GM10847 (cell line): Measurements from ENCODE around the gene BICC1.

ENCODE experiments used
- POLR2A ChIP-seq: IDR thresholded peaks from 2 replicates; pipeline ENCODE4 v1.6.1; 2011; ENCODE audit not compliant: insufficient read length; ENCODE audit errors: extremely low read depth

BICC1 gene

DNA sequence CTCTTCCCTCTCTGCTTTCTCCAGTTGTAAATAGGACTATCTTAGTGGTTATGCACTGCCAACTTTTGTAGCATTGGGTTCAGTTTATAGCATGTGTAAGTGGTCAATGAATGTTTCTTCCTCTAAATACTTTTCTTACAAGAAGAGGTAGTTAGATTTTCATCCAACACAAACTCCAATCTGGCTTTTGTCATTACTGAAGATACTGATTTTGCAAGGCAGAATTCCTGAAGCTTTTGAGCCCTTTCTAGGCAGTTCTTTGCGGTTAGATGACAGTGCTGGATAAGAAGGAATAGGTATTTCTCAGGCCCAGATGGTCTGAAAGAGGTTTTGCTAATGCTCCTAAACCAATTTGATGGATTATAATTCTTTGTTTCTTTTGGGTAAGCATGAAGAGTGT is 60.5 kb downstream of the BICC1 start:
- no peak for TF ChIP-seq POLR2A

DNA sequence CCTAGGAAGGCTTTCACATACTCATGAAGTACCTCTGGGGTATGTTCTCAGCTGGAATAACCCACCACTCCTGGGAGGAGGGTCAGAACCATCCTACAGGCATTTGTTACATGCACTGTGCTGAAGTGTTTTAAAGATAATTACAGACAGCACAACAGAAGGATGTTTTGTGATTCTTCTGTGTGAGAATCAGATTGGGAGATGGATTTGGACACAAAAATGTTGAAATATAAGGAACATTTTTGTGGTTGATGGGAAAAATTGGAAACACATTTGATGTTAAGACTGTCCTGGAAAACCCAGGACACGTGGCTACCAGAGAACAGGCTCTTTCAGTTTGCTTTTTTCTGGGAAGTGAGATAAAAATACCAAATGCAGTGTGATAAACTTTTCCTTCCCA is 61.4 kb downstream of the BICC1 start:
- no peak for TF ChIP-seq POLR2A

DNA sequence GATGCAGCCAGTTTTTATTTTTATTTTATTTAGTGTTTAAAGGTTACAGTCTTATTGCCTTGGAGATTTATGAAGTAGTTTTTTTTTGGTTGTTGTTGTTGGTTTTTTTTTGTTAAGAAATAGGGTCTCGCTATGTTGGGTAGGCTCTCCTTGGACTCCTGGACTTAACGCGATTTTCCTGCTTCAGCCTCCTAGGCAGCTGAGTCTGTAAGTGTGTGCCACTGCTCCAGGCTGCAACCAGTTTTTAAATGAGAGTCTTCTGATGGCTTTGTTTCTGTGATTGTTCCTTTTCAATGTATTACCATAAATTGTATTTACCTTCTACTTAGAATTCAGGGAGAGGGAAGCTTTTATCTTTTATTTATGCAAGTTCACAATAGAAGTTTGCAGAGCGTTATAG is 62.8 kb downstream of the BICC1 start:
- no peak for TF ChIP-seq POLR2A

DNA sequence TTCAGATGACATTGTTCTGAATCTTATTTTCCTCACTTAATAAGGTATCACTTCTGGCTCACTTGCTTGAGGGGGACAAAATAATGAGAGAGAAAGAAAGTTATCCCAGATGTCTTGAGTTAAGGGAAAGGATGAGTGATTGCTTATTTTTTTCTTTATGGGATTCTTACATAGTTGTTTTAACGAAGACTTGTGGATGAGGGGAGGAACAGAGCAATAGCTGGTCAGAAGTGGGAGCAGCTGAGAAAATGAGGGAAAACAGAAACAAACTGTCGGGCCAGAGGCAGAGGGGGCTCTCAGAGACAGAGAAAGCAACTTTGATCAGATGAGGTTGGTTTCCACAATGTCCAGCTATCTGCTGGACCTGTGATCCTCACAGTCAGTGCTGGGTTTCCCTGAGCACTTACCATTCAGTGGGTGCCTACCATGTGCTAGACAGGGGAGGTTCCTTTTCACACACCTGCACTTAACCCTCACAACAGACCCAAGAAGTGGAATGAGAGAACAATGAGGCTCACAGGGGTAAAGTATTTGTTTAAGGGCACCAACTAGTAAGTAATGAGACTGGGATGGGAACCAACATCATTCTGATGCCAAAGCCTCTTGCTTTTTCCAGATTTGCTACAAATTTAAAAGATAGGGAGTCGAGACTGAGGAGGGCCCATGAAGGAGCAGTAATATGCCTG is 64.2 kb downstream of the BICC1 start:
- TF ChIP-seq POLR2A = no peak

DNA sequence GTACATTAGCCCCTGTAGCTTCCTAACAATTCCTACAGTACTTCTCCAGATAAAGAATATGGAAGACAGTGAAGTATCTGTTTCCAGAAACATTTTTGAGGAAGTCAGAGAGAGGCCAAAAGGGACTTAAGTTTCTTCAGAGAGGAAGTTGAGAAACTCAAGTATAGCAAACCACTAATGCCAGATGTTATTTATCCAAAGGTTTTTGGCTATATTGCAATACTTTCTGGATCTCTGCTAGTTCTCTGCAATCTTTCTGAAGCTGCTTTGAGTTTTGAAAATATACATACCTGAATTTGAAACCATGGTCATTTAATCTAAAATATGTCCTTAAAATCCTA is 64.7 kb downstream of the BICC1 start:
- no peak for TF ChIP-seq POLR2A

DNA sequence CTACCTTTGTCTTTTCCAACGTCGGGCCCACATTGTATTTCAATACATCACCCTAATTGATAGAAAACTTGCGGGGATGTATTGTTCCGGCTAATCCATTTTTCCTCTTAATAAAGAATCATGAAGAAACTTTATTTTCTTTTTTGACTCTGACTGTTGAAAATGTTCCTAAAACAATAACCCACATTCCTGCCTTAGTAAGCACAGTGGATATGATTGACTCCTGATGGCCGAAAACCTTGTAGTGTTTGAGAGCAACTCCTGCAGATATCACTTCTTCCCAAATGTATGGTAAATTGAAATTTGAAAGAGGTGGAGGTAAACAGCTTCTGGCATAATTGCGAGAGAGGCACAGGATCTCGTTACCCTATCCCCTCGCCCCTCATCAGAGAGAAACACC is 65.7 kb downstream of the BICC1 start:
- no peak for TF ChIP-seq POLR2A

DNA sequence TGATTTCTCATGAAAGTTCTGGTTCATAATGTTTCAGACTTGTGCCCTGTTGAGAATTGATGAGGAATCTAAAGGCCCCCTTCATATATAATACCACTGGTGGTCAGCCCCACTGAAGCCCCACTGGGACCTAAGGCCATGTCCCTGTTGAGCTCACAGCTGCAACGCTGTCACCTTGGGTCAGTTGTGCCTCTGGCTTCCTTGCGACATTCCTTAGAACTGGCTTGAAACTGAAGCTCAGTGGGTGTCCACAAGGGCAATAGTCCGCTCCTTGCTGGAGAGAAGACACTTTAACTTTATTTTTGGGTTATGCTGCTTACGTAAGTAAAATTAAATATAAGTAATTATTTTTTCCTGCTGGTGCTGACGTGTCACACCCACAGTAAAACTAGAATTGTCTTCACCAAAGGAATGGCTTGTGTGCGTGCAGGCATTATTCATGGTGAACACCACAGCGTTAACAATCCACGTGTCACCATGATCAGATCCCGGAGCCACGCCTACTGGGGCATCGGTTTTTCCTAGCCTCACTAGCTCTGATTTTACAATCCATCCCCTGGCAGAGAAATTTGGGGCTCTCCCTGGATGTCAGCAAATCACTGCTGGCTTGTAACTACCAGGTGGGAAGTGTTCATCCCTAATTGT is 66.5 kb downstream of the BICC1 start:
- TF ChIP-seq POLR2A = no peak

DNA sequence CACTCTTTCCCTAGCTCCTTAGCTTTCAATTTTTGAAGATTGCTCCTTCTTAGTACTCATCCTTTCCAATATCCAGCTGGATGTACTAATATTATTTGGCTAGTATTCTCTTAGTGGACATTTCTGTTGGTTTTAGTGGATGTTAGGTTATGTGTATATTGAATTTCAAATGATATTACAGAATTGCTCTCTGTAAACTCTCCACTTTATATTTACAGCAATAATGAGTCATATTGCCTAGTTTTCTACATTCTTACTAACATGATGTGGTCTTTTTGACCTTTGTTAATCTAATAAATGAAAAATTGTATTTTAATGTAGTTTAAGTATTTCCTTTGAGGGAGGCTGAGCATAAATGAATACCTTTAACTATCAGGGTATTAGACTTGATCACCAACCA is 69.4 kb downstream of the BICC1 start:
- no peak for TF ChIP-seq POLR2A

DNA sequence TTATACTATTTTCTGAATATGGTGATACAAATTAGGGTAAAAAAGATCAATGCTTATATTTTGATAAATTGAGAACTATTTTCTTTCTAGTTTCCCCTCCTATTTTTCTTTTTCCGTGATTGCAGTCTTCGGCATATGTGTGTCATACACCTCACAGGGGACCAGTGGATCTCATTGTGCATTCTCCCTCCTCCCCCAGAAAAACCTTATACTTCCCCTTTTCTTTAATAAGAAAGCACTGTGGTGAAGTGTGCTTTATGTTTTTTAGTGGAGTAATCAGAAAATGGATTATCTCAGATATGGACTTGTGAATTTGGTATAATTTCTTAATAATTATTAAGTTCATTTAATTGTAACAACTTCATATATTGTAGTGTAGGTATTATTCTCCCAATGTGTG is 72.8 kb downstream of the BICC1 start:
- TF ChIP-seq POLR2A = no peak

DNA sequence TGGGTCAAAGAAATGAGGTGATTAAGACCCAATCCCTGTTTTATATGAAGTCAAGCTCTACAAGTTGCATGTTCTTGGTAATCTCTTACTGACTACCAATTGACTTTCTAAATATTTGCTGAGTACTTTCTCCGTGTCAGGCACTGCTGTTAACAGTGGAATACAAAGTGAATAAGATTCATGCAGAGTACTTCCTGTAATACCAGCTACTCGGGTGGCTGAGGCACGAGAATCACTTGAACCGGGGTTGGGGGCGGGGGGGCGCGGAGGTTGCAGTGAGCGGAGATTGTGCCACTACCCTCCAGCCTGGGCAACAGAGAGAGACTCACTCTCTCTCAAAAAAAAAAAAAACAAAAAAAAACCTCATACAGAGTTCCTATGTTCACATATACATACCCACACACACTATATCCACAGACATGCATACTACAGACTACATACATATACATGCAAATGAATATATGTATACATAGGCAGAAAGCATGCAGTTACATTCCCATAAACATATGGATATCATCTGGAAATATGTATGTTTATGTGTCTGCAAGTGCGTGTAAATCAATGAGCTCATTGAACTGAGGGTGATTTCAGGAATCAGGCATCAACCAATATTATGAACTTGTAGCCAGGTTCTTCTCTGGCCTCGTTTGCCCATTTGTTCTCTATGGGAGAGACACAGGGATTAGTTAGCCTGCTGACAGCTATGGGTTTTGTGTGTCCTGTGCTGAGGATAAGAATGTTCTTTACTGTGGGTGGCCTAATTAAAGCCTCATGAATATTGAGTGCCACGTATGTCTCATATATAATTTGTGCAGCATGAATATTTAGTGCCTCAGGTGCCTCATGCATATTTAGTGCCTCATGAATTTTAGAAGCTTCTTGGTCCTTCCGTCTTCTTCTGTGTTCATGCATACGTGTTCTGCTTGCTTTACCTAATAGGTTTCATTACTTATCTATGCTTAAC is 73.9 kb downstream of the BICC1 start:
- TF ChIP-seq POLR2A = no peak

DNA sequence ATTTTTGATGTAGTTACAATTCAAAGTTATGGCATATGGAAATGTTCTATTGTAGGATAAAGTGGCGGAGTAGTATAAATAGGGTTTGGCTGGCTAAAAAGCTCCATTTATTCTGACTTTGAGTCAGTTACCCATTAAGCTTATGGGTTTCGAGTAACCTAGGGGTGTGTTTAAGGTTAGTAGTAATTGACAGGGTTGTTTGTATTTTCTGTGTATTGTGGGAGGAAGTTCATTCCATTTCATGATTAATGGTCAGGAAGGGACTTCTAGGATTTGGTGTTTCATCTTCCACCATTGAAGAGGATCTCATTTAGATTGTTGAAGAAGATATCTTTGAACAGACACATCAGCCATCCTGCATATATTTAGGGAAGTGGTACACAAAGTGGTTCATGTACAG is 75.0 kb downstream of the BICC1 start:
- no peak for TF ChIP-seq POLR2A

DNA sequence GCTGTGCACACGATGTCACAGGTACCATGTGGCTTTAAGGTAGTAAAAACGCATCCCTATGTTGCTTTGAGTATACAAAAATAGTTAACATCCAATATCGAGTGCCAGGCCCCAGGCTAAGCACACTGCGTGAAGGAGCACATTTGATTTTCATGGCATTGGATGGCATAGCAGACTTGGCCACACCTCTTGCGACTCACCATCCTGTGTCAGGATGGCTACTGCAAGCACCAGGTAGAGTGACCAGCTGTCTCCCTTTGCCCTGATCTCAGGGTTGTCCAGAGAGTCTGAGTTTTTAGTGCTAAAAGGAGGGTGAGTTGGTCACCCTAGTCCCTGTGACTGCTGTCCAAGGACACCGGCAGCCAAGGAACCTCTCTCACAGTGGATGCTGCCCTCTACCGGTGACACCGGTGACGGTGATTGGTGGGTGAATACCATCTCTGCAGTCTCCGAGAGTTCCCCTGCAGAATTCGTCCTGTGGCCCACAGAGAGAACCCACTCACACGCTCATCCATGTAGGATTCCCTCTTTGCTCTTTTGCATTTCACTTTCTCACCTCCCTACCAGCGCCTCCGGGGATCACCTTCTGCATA is 76.1 kb downstream of the BICC1 start:
- no peak for TF ChIP-seq POLR2A

DNA sequence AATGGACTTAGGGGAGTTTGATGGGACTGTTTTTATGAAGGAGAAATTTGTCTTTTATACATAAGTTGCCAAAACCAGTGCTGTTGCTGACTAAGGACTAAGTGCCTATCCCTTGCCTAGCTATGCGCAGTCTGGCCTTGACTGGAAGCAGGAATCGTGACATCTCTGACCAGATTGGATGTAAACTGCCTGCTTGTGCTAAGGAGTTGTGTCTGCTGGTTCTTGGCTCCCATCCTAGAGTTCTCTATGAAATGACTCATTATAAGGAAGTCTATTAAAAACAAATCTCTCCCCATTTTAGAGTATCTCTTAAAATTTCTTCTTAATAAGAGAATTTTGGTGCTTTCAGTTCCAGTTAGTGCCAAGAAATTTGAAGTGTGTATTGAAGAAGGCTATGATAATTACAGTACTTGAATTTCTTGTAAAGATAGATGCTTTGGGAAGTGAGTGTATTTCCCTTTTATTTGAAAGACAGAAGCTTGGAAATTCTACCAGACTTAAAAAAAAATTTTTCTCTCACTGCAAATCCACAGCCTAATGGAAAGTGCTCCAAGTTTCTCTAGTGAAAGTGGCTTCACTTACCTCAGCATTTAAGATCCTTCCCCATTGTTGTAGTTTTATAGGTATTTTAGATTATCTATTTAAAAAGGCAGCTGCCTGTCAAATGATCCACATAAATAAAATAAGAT is 77.6 kb downstream of the BICC1 start:
- no peak for TF ChIP-seq POLR2A

DNA sequence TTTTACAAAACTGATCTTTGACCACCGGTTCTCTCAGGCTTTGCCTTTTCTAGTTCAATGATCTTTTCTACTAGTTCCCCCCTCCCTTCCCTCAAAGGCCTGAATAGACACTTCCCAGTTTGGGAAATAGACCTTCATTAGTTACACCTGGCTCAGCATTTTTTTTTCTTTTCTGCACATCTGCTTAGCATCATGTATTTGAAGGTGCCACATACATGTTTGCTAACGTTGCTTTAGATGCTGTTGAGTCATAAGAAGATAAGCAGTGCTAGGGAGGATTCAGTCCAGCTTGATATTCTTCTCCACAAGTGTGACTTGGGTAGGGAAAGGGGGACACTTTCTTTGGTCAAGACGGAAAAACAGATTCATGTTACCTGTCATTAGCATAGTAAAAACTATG is 78.3 kb downstream of the BICC1 start:
- no peak for TF ChIP-seq POLR2A

DNA sequence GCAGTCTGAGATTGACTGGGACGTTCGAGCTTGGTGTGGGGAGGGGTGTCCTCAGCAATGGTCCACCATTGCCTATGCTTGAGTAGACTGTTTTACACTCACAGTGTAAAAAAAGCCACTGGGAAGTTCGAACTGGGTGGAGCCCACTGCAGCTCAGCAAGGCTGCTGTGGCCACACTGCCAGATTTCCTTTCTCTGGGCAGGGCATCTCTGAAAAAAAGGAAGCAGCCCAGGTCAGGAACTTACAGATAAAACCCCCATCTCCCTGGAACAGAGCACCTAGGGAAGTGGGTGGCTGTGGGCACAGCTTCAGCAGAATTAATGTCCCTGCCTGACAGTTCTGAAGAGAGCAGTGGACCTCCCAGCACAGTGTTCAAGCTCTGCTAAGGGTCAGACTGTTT is 80.3 kb downstream of the BICC1 start:
- TF ChIP-seq POLR2A = no peak
